Thyroid gland (tissue), 4 donors: ENCODE results near the gene IL34. TPM values are rescaled to one million over a fixed set of nuclear protein-coding genes. Genes with fewer than 3 reads are reported as not detected.

Experiments used
- DNase-seq, 2 donors: peaks; one replicate each; pipeline ENCODE4 v3.0.0-alpha.2; 2019
- H3K27ac ChIP-seq, 3 donors: fragments of 200-600 bp; sonication (generic); 1 replicate in 2 of 3; 2 replicates in 1 of 3; pipeline ENCODE4 v1.5.1; 2016 to 2019; ENCODE audit warnings: mild to moderate bottlenecking in 1 of 3, moderate library complexity in 1 of 3
- H3K27me3 ChIP-seq: fragments of 200-600 bp; sonication (generic); one replicate; pipeline ENCODE4 v1.5.1; 2019
- H3K36me3 ChIP-seq, 2 donors: fragments of 200-600 bp; sonication (generic); one replicate each; pipeline ENCODE4 v1.5.1; 2016 to 2019
- H3K4me1 ChIP-seq, 2 donors: fragments of 200-600 bp; sonication (generic); one replicate each; pipeline ENCODE4 v1.5.1; 2017 to 2019
- H3K4me3 ChIP-seq, 3 donors: fragments of 200-600 bp; sonication (generic); replicated peaks in 1 of 3; 1 replicate in 2 of 3; 2 replicates in 1 of 3; pipeline ENCODE4 v1.5.1; 2016; ENCODE audit warnings: mild to moderate bottlenecking in 1 of 3
- H3K9me3 ChIP-seq: fragments of 200-600 bp; sonication (generic); one replicate; pipeline ENCODE4 v1.5.1; 2017
- POLR2A ChIP-seq, 2 donors: fragments of 450-650 bp; IDR thresholded peaks; one replicate each; pipeline ENCODE4 v1.6.1; 2017; ENCODE audit warnings: antibody characterized with exemption in 2 of 2, mild to moderate bottlenecking in 2 of 2, moderate library complexity in 1 of 2
- WGBS, 2 donors: methylation state at CpG; one replicate each; pipeline ENCODE4 v1.1.5; 2017; 5-methylcytosine and 5-hydroxymethylcytosine counted together
- intact Hi-C: fragments of 100-400 bp; cut with DNase I; formaldehyde crosslinking; loops from one replicate; pipeline ENCODE4 v1.15.1; 2023
- total RNA-seq, 4 donors: library from RNA; depleted of rRNA; stranded (reverse); fragments of >200 nt; gene quantifications; one replicate each; pipeline ENCODE4 v1.2.3, GENCODE V29; 2016
- TF ChIP-seq, protein P1 (sequence below), 6 experiments: fragments of 200-600 bp in 3 of 6; fragments of 450-650 bp in 3 of 6; sonication (generic) in 3 of 6; IDR thresholded peaks; one replicate each; pipeline ENCODE4 v1.5.1; 2016 to 2019; ENCODE audit warnings: antibody characterized with exemption in 6 of 6, mild to moderate bottlenecking in 2 of 6, inconsistent platforms in 1 of 6, moderate library complexity in 1 of 6

IL34 gene
- total RNA-seq, 4 donors from 2014 or later = 3.5 to 9.6 (median 5.0) TPM

DNA sequence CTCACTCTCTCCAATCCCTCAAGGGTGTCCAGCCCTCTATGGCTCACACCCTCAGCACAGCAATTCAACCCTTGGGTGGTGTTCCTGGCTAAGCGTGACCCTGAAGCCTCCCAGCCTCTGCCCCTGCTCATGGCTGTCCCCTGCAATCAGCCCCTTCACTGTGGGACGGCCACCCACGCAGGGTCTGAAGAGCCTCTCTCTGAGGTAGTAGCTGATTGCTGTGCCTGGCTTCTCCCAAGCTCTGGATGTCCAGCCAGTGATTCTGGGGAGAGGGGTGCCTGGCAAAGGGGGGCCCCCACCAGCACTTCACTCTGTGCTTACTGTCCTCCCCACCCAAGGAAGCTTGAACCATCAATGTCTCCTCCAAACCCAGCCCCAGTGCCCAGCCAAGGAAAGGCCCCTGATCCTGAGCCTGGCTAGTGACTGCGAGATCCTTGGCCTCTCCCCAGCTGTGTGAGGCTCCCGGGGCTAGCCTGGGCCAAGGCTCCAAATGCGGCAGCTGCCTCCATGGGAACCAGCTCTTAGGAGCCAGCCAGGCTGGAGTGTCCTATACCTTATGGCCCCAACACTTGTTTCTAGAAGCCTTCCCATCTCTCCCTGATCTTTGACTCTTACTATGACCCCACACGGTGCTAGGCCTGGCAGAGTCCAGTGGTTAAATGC, 29.6 kb downstream of the IL34 start:
- Histone ChIP-seq H3K9me3 (no peaks in the 10 kb centered on the region), H3K27me3 (no peaks in the 10 kb centered on the region), H3K4me3 (no peak overlapping the region), H3K36me3 (peaks cover 39 to 56% of the 10 kb centered on the region in 2 donors), H3K4me1 (peaks cover 0 to under 1% of the 10 kb centered on the region in 2 donors), H3K27ac (no peak overlapping the region)
- DNase-seq = no peak
- intact Hi-C loops = no loop called here
- WGBS, 2 donors = 75 to 89% methylated on average over 2 to 6 of the region's 7 CpGs
- TF ChIP-seq, protein P1, sequence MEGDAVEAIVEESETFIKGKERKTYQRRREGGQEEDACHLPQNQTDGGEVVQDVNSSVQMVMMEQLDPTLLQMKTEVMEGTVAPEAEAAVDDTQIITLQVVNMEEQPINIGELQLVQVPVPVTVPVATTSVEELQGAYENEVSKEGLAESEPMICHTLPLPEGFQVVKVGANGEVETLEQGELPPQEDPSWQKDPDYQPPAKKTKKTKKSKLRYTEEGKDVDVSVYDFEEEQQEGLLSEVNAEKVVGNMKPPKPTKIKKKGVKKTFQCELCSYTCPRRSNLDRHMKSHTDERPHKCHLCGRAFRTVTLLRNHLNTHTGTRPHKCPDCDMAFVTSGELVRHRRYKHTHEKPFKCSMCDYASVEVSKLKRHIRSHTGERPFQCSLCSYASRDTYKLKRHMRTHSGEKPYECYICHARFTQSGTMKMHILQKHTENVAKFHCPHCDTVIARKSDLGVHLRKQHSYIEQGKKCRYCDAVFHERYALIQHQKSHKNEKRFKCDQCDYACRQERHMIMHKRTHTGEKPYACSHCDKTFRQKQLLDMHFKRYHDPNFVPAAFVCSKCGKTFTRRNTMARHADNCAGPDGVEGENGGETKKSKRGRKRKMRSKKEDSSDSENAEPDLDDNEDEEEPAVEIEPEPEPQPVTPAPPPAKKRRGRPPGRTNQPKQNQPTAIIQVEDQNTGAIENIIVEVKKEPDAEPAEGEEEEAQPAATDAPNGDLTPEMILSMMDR (IDR thresholded peaks at IDR 0.05) = no peak
- no peak for TF ChIP-seq POLR2A (IDR thresholded peaks at IDR 0.05)

DNA sequence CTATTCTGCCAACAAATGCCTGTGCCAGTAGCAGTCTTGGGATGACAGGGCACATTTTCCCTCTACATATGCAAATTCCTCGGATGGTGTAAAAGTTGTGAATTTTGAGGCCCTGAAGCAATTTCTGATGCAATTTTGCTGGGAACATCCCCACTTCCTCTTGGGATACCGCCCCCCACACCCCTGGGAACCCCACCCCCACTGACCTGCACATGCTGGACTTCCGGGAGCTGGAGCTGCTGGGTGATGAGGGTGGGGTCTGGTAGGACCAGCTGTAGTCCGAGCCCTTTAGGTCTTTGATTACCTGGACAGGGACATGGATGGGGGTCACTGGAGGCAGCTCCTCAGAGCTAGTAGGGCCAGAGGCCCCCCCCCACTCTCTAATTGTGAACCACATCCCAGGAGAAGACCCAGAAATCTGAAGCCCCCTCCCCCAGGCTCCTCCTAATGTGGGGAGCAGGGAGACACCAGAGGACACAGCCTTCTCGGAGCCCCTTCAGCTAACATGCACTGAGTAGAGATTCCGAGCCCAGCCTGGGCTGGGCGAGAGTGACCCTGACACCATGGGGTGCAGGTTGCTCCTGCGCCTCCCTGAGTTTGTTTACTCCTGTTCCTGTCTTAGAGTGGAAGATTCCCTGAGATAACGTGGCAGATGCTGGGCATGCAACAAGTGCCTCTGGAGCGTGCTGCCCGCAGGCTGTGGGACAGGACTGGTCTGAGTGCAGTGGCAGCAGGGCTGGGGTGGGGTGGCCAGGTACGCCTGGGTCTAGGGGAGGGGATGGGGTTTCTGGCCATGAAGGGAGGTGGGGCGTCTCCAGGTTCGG, 30.5 kb downstream of the IL34 start:
- H3K27me3 ChIP-seq = no peaks in the 10 kb centered on the region
- no peak for DNase-seq
- no peak overlapping the region for H3K4me3 ChIP-seq
- peaks cover 6 to 9% of the 10 kb centered on the region in 2 donors for H3K4me1 ChIP-seq
- 90 to 96% methylated on average over 5 to 13 of the region's 14 CpGs for WGBS, 2 donors
- H3K36me3 ChIP-seq = peaks cover 35 to 55% of the 10 kb centered on the region in 2 donors
- intact Hi-C loops = no loop called here
- TF ChIP-seq, protein P1 (IDR thresholded peaks at IDR 0.05) = no peak
- no peak for TF ChIP-seq POLR2A (IDR thresholded peaks at IDR 0.05)
- no peak overlapping the region for H3K27ac ChIP-seq
- no peaks in the 10 kb centered on the region for H3K9me3 ChIP-seq

DNA sequence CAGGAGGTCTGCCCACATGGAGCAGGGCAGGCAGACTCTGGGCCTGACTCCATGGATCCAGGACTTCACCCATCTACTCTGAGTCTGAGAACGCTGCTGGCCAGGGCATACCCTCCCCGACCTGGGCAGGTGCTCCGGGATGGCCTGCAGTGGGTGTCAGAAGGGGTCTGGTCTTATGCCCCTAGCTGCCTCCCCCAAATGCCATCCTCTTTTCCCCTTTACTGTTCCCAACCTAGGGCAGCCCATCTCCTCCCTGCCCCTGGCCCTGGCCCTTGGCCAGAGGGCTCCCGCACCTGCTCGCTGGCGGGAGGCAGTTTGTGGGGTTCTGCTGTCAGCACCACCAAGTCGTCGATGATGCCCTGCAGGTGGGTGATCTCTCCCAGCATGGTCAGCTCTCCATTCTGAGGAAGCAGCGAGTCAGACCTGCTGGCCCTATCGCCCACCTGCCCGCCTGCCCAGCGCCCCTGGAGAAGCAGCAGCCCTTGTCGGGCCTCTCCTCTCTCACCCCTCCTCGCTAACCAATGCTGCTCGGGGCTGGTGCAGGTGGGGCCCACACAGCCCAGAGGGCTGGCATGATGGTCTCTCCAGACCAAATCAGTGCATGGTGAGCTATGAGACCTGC, 31.3 kb downstream of the IL34 start:
- Histone ChIP-seq H3K4me1 (peaks cover 6 to 12% of the 10 kb centered on the region in 2 donors), H3K36me3 (peaks cover 35 to 55% of the 10 kb centered on the region in 2 donors), H3K4me3 (no peak overlapping the region), H3K27ac (no peak overlapping the region), H3K9me3 (no peaks in the 10 kb centered on the region), H3K27me3 (no peaks in the 10 kb centered on the region)
- intact Hi-C loops = no loop called here
- 94 to 97% methylated on average over 7 to 14 of the region's 15 CpGs for WGBS, 2 donors
- TF ChIP-seq, protein P1 (IDR thresholded peaks at IDR 0.05) = no peak
- TF ChIP-seq POLR2A (IDR thresholded peaks at IDR 0.05) = no peak
- DNase-seq = no peak

DNA sequence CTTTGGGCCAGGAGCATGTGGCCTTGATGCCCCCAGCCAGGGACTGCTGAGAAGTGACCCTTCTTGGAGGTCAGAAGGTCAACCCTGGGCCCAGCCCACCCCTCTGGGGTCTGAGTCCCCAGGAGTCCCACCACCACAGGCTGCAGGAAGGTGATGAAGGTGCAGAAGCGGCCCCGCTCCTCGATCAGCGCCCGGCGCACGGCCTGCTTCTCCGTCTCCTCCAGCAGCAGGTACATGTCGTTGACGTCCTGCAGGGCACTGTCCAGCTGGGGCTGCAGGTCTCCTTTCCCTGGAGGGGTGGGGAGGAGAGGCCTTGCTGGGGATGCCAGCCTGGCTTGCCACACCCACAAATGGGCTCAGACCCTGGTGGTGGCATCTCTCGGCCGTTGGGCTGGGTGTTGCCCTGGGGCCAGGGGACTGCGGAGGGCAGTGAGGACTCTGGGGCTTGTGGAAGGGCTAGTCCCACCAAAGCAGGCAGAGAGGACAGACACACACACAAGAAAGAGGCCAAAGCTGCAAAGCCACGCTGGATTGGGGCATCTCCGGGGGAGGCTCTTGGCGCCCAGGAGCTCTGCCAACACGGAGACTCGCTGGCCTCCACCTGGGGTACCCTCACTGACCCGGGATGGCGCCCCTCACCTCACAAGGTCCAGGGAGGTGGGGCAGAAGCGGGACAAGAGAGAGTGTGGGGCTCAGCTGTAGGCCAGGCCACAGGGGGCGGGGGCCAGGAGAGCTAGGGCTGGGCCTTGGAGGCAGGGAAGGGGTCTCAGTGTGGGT, 31.9 kb downstream of the IL34 start:
- 96 to 99% methylated on average over 14 to 15 of the region's 22 CpGs for WGBS, 2 donors
- Histone ChIP-seq H3K9me3 (no peaks in the 10 kb centered on the region), H3K36me3 (peaks cover 34 to 55% of the 10 kb centered on the region in 2 donors), H3K4me3 (no peak overlapping the region), H3K27ac (no peak overlapping the region), H3K27me3 (no peaks in the 10 kb centered on the region), H3K4me1 (peaks cover 6 to 17% of the 10 kb centered on the region in 2 donors)
- TF ChIP-seq POLR2A (IDR thresholded peaks at IDR 0.05) = no peak
- TF ChIP-seq, protein P1 (IDR thresholded peaks at IDR 0.05) = no peak
- no peak for DNase-seq
- intact Hi-C loops = no loop called here
